GM19193 (cell line): ENCODE measurements around the gene IGF1R.

ENCODE experiments used
- POLR2A ChIP-seq: IDR thresholded peaks from 4 replicates; pipeline ENCODE4 v1.6.1; 2011; ENCODE audit not compliant: insufficient read depth, insufficient read length; ENCODE audit errors: extremely low read depth

Gene IGF1R

GRCh38 chr15:98994892-98995291 is 346.6 kb downstream of the IGF1R start:
- TF ChIP-seq POLR2A, result no peak

- no peak for TF ChIP-seq POLR2A
Measured at GRCh38 chr15:98996169-98996568, 347.8 kb downstream of the IGF1R start.

- no peak for TF ChIP-seq POLR2A
Measured at GRCh38 chr15:98996624-98997023, 348.3 kb downstream of the IGF1R start.

- no peak for TF ChIP-seq POLR2A
Measured at GRCh38 chr15:98997312-98997711, 349.0 kb downstream of the IGF1R start.

- TF ChIP-seq POLR2A, result no peak
Measured at GRCh38 chr15:98997755-98998154, 349.4 kb downstream of the IGF1R start.

- no peak for TF ChIP-seq POLR2A
Measured at GRCh38 chr15:98998279-98998678, 349.9 kb downstream of the IGF1R start.

- TF ChIP-seq POLR2A, result no peak
Measured at GRCh38 chr15:98999233-98999632, 350.9 kb downstream of the IGF1R start.

- no peak for TF ChIP-seq POLR2A
Measured at GRCh38 chr15:99002226-99002625, 353.9 kb downstream of the IGF1R start.

- TF ChIP-seq POLR2A, result no peak
Measured at GRCh38 chr15:99006146-99006545, 357.8 kb downstream of the IGF1R start.

- no peak for TF ChIP-seq POLR2A
Measured at GRCh38 chr15:99006904-99007495, 358.7 kb downstream of the IGF1R start.

- TF ChIP-seq POLR2A, result no peak
Measured at GRCh38 chr15:99009741-99010330, 361.5 kb downstream of the IGF1R start.

- no peak for TF ChIP-seq POLR2A
Measured at GRCh38 chr15:99010768-99011167, 362.4 kb downstream of the IGF1R start.
